H9 (cell line): ENCODE data around the gene INAFM1. TPM values are rescaled to one million over a fixed set of nuclear protein-coding genes. Genes with fewer than 3 reads are reported as not detected.

ENCODE experiments used
- DNase-seq: peaks from one replicate; pipeline ENCODE4 v3.0.0-alpha.2; 2017
- H2AFZ ChIP-seq: one replicate; pipeline ENCODE4 v1.6.1; 2013; ENCODE audit warnings: mild to moderate bottlenecking, low read length, control low read depth, moderate library complexity
- H2AK5ac ChIP-seq: 2 replicates; pipeline ENCODE4 v1.6.1; 2013; ENCODE audit warnings: low read length, control low read depth, mixed read lengths; ENCODE audit not compliant: insufficient read length
- H2BK120ac ChIP-seq: one replicate; pipeline ENCODE4 v1.6.1; 2013; ENCODE audit warnings: low read depth, mild to moderate bottlenecking, low read length, control low read depth, inconsistent platforms; ENCODE audit not compliant: poor library complexity, severe bottlenecking
- H2BK12ac ChIP-seq: 2 replicates; pipeline ENCODE4 v1.6.1; 2013; ENCODE audit warnings: low read length, control low read depth, mixed read lengths, low read depth; ENCODE audit not compliant: insufficient read length
- H2BK15ac ChIP-seq: 2 replicates; pipeline ENCODE4 v1.6.1; 2013; ENCODE audit warnings: low read depth, low read length, control low read depth
- H2BK20ac ChIP-seq: one replicate; pipeline ENCODE4 v1.6.1; 2013; ENCODE audit warnings: low read depth, mild to moderate bottlenecking, low read length, control low read depth, inconsistent platforms; ENCODE audit not compliant: poor library complexity, severe bottlenecking
- H2BK5ac ChIP-seq: 2 replicates; pipeline ENCODE4 v1.6.1; 2013; ENCODE audit warnings: low read length, control low read depth, mixed read lengths; ENCODE audit not compliant: insufficient read length
- H3K14ac ChIP-seq: 2 replicates; pipeline ENCODE4 v1.6.1; 2013; ENCODE audit warnings: low read length, control low read depth; ENCODE audit not compliant: insufficient read depth
- H3K18ac ChIP-seq: 2 replicates; pipeline ENCODE4 v1.6.1; 2013; ENCODE audit warnings: low read depth, mild to moderate bottlenecking, mixed read lengths, low read length, control low read depth; ENCODE audit not compliant: insufficient read length
- H3K23ac ChIP-seq: 2 replicates; pipeline ENCODE4 v1.6.1; 2013; ENCODE audit warnings: low read length, control low read depth, mixed read lengths, low read depth; ENCODE audit not compliant: insufficient read length
- H3K23me2 ChIP-seq: 2 replicates; pipeline ENCODE4 v1.6.1; 2013; ENCODE audit warnings: low read depth, mild to moderate bottlenecking, mixed read lengths, low read length, control low read depth; ENCODE audit not compliant: insufficient read length, poor library complexity, severe bottlenecking
- H3K27ac ChIP-seq: 2 replicates; pipeline ENCODE4 v1.5.1; 2013; ENCODE audit warnings: low read length, control low read depth, mixed read lengths, low read depth; ENCODE audit not compliant: insufficient read length
- H3K27me3 ChIP-seq: 2 replicates; pipeline ENCODE4 v1.6.1; 2013; ENCODE audit warnings: low read length, control low read depth, inconsistent platforms; ENCODE audit not compliant: insufficient read depth
- H3K4ac ChIP-seq: 2 replicates; pipeline ENCODE4 v1.6.1; 2013; ENCODE audit warnings: low read depth, mild to moderate bottlenecking, control low read depth, inconsistent platforms, low read length, moderate library complexity
- H3K4me1 ChIP-seq: 2 replicates; pipeline ENCODE4 v1.6.1; 2013; ENCODE audit warnings: low read length, control low read depth, inconsistent platforms; ENCODE audit not compliant: insufficient read depth
- H3K4me2 ChIP-seq: 2 replicates; pipeline ENCODE4 v1.6.1; 2013; ENCODE audit warnings: low read length, control low read depth, mixed read lengths; ENCODE audit not compliant: insufficient read length, insufficient read depth
- H3K56ac ChIP-seq: 2 replicates; pipeline ENCODE4 v1.6.1; 2013; ENCODE audit warnings: low read depth, mild to moderate bottlenecking, mixed read lengths, low read length, control low read depth; ENCODE audit not compliant: insufficient read length
- H3K79me1 ChIP-seq: 2 replicates; pipeline ENCODE4 v1.6.1; 2013; ENCODE audit warnings: low read depth, mild to moderate bottlenecking, moderate library complexity, low read length, control low read depth, inconsistent platforms; ENCODE audit not compliant: insufficient read depth, poor library complexity, severe bottlenecking
- H3K79me2 ChIP-seq: 2 replicates; pipeline ENCODE4 v1.6.1; 2013; ENCODE audit warnings: low read length, control low read depth, inconsistent platforms; ENCODE audit not compliant: insufficient read depth
- H3K9ac ChIP-seq: 2 replicates; pipeline ENCODE4 v1.6.1; 2013; ENCODE audit warnings: low read length, control low read depth, mixed read lengths; ENCODE audit not compliant: insufficient read length; ENCODE audit errors: extremely low read depth
- H3K9me3 ChIP-seq: one replicate; pipeline ENCODE4 v1.6.1; 2013; ENCODE audit warnings: low read depth, low read length, inconsistent platforms; ENCODE audit not compliant: control insufficient read depth
- H3T11ph ChIP-seq: one replicate; pipeline ENCODE4 v1.6.1; 2013; ENCODE audit warnings: mild to moderate bottlenecking, low read length, control low read depth, inconsistent platforms
- H4K20me1 ChIP-seq: one replicate; pipeline ENCODE4 v1.6.1; 2013; ENCODE audit not compliant: control insufficient read depth, insufficient read length, insufficient read depth
- H4K5ac ChIP-seq: 2 replicates; pipeline ENCODE4 v1.6.1; 2013; ENCODE audit warnings: low read depth, mild to moderate bottlenecking, mixed read lengths, low read length, control low read depth; ENCODE audit not compliant: insufficient read length
- H4K8ac ChIP-seq: replicated peaks from 2 replicates; pipeline ENCODE4 v1.6.1; 2013; ENCODE audit warnings: low read length, control low read depth, mixed read lengths, low read depth; ENCODE audit not compliant: insufficient read length
- H4K91ac ChIP-seq: 2 replicates; pipeline ENCODE4 v1.6.1; 2013; ENCODE audit warnings: low read depth, mild to moderate bottlenecking, moderate library complexity, mixed read lengths, low read length, control low read depth; ENCODE audit not compliant: insufficient read length
- H3K27ac Mint-ChIP-seq, 3 experiments: 2 replicates in 2 of 3; 3 replicates in 1 of 3; pipeline ENCODE4 v1.8.0; 2020 to 2021; ENCODE audit warnings: mixed read lengths in 3 of 3, mild to moderate bottlenecking in 1 of 3, moderate library complexity in 1 of 3
- H3K27me3 Mint-ChIP-seq: 2 replicates; pipeline ENCODE4 v1.8.0; 2021; ENCODE audit warnings: low read depth, mild to moderate bottlenecking, moderate library complexity, mixed read lengths
- H3K36me3 Mint-ChIP-seq, 3 experiments: 2 replicates in 2 of 3; 3 replicates in 1 of 3; pipeline ENCODE4 v1.8.0; 2020 to 2021; ENCODE audit warnings: low read depth in 3 of 3, mixed read lengths in 3 of 3; ENCODE audit not compliant: insufficient read depth in 1 of 3
- H3K4me1 Mint-ChIP-seq, 2 experiments: 2 replicates each; pipeline ENCODE4 v1.8.0; 2020; ENCODE audit warnings: mixed read lengths in 2 of 2
- H3K4me3 Mint-ChIP-seq, 2 experiments: 2 replicates in 1 of 2; 3 replicates in 1 of 2; pipeline ENCODE4 v1.8.0; 2020 to 2021; ENCODE audit warnings: mild to moderate bottlenecking in 2 of 2, mixed read lengths in 2 of 2, moderate library complexity in 1 of 2
- H3K9me3 Mint-ChIP-seq, 2 experiments: 2 replicates in 1 of 2; 3 replicates in 1 of 2; pipeline ENCODE4 v1.8.0; 2020; ENCODE audit warnings: mild to moderate bottlenecking in 2 of 2, mixed read lengths in 2 of 2, moderate library complexity in 1 of 2
- CTCF ChIP-seq: fragments of 200-600 bp; sonication (generic); conservative IDR thresholded peaks from 3 replicates; pipeline ENCODE4 v1.8.0; 2021; ENCODE audit warnings: antibody characterized with exemption, mild to moderate bottlenecking
- WGBS: extraction: QIAGEN DNeasy Blood & Tissue Kit; methylation state at CpG from one replicate; pipeline ENCODE4 v1.1.7; 2013; ENCODE audit warnings: missing lambda C conversion rate, low lambda C conversion rate, mixed read lengths; ENCODE audit not compliant: insufficient read length; ENCODE audit errors: extremely low coverage; 5-methylcytosine and 5-hydroxymethylcytosine counted together
- total RNA-seq: library from RNA; stranded (reverse); gene quantifications from 2 replicates; pipeline ENCODE4 v1.2.1, GENCODE V29; 2021

The INAFM1 gene
- total RNA-seq, 1 experiment from 2014 or later: 8.5 TPM

GRCh38 chr19:47241919-47242577 lies 32.6 kb upstream of the INAFM1 start:
- Mint-ChIP-seq H3K9me3 (no peaks in the 10 kb centered on the region; a peak in 1 of 5 replicates), H3K4me3 (no peak overlapping the region), H3K27ac (no peak overlapping the region), H3K36me3 (no peaks in the 10 kb centered on the region; a peak in 1 of 7 replicates), H3K4me1 (peaks cover 17 to 25% of the 10 kb centered on the region in 2 experiments), H3K27me3 (peaks cover 26% of the 10 kb centered on the region)
- Histone ChIP-seq H2AK5ac (no peak overlapping the region), H3K4me2 (no peak overlapping the region), H4K5ac (no peak overlapping the region), H3K4ac (no peak overlapping the region), H3T11ph (no peak overlapping the region), H3K79me1 (no peaks in the 10 kb centered on the region), H3K14ac (no peak overlapping the region), H3K27ac (no peak overlapping the region), H2BK15ac (no peak overlapping the region), H2BK20ac (no peak overlapping the region), H3K23me2 (peaks cover 14% of the 10 kb centered on the region), H2AFZ (no peak overlapping the region), H3K27me3 (peaks cover 2% of the 10 kb centered on the region; the same call in 1 of the 2 replicates), H2BK12ac (no peak overlapping the region), H2BK120ac (no peak overlapping the region), H3K9me3 (no peaks in the 10 kb centered on the region), H3K23ac (no peak overlapping the region), H3K9ac (no peak overlapping the region), H4K91ac (no peak overlapping the region), H2BK5ac (no peak overlapping the region), H3K56ac (no peak overlapping the region), H3K79me2 (no peaks in the 10 kb centered on the region), H4K8ac (no peak overlapping the region), H4K20me1 (no peaks in the 10 kb centered on the region), H3K18ac (peak overlapping the region; percentile 3), H3K4me1 (peaks cover 3% of the 10 kb centered on the region; the same call in 1 of the 2 replicates)
- WGBS: no CpG with 5 or more reads among the region's 7 CpGs
- TF ChIP-seq CTCF: no peak
- DNase-seq: no peak
